ENCODE measurements around the gene SMYD3.
"Not testable (repeated sequence)": the region's sequence is repeated elsewhere in the genome, so short reads cannot be mapped to it uniquely, and the experiment has no call there.

Gene SMYD3

DNA sequence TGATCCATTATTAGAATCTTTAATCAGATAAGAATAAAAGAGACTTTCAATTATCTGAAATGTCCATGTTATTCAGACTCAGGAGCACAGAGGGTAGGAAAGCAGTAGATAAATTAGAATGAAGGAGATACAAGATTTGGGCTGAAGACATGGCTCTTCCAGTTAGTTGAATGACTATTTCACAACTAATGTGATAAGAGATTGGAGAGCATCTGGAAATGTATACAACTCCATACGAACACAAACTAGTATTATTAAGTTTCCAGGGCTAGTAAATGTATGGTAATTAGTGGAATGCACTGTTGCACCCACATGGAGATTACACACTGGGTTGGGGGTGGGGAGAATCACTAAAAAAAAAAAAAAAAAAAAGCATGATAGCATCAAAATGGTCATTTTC is 734.3 kb downstream of the SMYD3 start:
- DNase-seq (ENCODE audit: low read depth in 2 of 2), result no peak

DNA sequence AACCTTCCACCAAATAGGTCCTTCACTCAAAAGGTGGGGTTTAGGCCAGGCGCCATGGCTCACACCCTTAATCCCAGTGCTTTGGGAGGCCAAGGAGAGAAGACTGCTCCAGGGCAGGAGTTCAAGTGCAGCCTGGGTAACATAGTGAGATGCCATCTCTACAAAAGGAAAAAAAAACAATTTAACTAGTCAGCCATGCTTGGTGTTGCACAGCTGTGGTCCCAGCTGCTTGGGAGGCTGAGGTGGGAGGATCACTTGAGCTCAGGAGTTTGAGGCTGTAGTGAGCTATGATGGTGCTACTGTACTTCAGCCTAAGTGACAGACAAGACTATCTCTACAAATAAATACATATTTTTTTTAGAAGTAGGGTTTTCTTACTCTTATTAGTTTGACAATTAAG is 734.8 kb downstream of the SMYD3 start:
- no peak for DNase-seq (ENCODE audit: low read depth in 2 of 2)

DNA sequence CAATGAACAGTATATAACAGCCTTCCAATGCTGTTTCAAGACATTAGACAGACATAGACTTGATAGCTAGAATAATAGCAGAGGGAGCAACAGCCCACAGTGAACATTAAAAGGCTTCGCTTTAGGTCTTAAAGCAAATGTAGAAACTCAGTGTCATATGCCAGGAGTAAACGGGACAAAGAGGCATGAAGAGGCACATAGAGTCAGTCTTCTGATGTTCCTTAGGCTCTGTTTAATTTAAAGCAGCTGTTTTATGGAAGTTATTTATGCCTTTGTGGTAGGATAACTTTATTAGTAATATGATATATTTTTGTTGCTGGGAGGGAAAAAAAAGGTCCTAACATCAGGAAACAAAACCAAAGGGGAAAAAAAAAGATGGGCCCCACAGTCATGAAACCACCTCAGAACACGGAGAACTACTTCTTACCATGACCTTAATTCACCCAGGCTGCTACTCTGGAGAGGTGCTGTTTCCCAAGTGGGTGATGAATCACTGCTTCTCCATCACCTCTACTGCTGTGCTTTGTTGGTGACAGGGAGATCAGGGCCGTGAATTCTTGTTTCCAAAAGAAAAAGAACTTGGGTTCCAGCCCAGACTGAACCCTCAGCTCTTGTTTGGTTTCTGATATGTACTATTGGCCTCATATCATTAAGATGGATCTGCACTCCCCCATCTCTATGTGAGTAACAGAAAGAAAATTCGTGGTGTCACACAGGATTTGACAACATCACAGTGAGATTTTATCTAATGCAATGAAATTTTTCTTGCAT is 735.4 kb downstream of the SMYD3 start:
- DNase-seq (ENCODE audit: low read depth in 2 of 2), result no peak

DNA sequence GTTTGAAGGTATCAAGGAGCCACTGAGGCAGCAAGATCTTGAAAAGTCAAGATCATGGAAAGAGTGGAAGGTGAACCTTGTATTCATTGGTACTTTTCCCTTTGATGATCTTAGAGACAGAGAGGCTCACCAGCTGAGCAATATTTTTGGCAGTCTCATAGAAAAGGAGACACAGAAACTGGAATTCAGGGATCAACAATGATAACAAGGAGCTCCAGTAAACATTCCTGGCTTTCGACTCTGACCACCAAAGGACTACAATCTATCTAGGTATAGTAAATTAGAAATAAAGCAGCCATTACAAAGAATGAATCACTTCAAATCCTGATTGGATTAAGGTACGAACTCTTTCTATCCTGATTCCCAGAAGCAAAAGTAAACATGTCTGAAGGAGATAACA is 736.9 kb downstream of the SMYD3 start:
- DNase-seq (ENCODE audit: low read depth in 2 of 2), result no peak

DNA sequence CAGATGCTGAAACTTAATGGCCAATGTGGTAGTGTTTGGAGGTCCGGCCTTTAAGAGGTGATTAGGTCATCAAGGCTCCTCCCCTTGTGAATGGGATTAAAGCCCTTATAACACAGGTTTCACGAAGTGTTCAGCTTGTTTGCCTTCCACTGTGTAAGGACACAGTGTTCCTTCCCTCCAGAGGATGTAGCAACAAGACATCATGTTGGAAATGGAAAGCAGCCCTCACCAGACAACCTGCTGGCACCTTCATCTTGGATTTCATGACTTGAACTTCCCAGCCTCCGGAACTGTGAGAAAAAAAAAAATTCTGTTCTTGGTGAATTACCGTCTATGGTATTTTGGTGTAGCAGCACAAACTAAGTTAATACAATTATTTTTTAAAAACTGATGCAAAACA is 738.5 kb downstream of the SMYD3 start:
- no peak for DNase-seq (ENCODE audit: low read depth in 2 of 2)

DNA sequence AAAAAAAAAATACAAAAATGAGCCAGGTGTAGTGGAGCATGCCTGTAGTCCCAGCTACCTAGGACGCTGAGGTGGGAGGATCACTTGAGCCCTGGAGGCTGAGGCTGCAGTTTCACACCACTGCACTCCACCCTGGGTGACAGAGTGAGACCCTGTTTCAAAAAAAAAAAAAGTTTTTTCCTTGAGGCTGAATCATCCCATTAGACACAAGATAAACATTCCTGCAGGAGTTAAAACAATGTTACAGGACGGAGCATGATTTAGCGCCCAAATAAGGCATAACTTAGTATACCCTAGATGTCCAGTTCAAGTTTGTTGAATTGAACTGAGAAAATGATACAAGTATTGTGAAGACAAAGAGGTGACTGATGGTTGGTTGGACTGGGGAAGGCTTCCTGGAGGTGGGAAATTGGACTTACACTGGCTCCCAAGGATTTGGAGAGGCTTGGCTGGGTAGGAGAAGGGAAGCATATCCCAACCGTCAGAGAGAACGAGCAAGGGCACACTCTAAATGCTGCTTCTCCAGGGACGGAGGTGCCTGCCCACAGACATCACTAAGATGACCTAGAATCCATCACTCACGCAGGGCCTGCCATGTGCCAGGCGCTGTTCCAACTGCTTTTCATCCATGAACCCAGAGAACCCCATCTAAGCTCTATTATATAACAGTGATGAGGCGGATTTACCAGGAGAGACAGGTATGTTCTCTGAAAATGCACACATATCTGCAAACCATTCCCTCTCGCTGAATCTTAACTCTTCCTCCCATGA is 741.7 kb downstream of the SMYD3 start:
- no peak for DNase-seq (ENCODE audit: low read depth in 2 of 2)

DNA sequence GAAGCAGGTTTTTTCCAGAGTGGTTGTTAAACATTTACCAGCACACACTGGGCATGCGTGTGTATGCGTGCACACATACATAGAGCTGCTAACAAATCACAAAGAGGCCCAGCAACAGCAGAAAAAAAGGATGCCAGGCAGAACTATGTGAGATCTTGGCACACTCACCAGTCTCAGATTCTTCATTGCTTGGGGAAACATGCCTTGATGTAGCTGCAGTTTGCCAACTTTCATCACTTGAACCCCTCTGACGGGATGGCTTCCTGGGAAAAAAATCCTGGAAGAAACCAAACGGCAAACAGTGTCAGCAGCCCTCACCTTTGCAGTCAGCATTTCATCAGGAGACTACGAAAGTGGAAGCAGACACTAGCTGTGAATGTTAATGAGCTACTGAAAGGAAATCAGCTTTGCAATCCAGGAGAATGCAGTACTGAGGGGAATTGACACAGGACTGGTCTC is 743.2 kb downstream of the SMYD3 start:
- no peak for DNase-seq (ENCODE audit: low read depth in 2 of 2)

DNA sequence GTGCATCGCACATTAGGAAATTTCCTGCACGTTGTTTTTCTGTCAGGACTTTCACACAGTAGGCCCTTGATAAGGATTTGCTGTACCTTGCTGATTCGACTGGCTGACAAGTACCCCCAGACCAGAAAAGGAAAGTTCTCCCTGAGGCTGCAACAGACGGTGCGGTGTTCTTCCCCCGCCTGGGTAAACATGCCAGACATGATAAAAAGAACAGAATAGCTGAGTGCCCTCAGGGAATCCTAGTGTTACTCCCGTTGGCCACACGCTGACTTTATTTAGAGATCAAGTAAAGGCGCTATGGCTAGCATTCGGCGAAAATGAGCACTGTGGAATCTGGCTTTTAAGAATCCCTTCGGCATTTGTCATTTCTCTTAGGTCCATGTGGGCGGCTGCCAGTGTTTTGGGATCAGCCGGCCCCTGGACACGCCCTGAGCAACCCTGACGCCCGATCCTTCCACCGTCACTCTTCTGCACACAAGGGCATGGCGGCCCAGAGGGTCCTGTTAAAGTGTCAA is 744.6 kb downstream of the SMYD3 start:
- DNase-seq (ENCODE audit: low read depth in 2 of 2), result no peak

DNA sequence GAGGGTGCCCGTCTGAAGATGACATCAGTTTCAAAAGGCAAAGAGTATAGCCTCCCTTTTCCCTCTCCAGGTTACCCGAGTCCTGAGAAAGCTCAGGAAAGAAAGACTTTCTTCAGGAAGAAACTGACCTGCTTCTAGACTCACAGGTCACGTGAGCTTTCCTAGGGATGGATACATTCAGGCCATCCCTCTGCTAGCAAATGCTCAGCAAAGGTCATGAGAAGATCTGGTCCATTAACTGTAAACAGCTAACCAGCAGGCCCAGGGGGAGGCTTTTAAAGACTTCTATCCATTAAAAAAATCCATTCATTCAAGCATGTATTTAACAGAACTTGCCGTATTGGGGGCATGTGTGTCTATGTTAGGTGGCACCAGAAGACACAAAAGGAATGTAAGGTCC is 746.8 kb downstream of the SMYD3 start:
- no peak for DNase-seq (ENCODE audit: low read depth in 2 of 2)

DNA sequence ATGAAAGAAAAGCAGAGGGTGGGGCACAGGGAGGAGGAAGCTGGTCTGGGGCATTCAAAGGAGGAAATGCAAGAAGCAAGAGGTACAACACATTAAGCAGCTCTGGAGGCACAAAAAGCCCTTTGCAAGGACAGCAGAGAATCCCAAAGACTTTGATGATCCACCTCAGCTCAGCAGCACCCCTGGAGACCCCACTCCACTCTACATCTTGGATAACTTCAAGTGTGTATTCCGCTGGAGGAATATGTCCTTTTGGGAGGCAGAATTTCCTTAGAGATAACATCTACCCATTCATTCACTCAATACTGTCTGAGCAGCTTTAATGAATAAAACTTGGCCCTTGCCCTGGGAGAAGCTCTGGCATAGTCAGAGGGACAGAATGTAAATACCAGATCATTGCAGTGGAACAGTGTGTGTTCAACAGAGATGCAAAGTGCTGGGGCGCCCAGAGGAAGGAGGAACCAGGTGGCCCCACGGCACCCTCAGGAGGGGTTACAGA is 752.6 kb downstream of the SMYD3 start:
- no peak for DNase-seq (ENCODE audit: low read depth in 2 of 2)

DNA sequence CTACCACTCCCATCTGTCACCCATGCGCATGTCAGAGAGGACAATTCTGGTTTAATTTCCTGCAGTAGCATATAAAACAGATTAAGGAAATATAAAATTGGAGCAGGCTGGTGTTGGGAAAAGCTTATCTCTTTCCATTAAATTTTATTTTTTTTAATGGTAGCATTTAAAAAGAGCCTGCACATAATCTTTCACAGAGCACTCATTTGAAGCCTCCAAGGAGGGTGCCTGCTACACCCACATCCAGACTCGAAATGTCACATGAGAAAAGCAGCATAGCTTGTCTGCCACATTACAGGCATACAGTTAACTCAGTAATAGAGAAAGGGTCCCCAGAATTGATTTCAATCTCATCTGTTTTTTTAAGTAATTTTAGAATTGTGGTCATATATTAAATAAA is 753.3 kb downstream of the SMYD3 start:
- no peak for DNase-seq (ENCODE audit: low read depth in 2 of 2)

DNA sequence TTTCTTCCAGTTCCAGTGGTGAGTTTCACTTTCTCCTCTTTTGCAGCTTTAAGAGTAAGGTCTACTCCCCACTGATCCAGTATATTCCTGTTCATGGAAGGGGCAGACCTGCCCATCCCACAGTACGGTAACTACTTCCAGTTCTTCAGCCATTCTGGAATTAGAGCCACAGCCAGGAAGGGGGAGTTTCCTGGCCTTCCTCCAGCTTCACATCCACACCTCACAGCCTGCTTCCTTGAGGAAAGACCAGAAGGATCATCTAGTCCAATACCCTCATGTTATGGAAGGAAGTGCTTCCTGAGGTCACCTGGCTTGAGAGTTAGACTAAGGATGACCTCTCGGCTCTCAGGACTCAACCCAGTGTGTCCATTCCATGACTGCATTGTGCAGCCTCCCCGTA is 754.5 kb downstream of the SMYD3 start:
- DNase-seq (ENCODE audit: low read depth in 2 of 2), result no peak

DNA sequence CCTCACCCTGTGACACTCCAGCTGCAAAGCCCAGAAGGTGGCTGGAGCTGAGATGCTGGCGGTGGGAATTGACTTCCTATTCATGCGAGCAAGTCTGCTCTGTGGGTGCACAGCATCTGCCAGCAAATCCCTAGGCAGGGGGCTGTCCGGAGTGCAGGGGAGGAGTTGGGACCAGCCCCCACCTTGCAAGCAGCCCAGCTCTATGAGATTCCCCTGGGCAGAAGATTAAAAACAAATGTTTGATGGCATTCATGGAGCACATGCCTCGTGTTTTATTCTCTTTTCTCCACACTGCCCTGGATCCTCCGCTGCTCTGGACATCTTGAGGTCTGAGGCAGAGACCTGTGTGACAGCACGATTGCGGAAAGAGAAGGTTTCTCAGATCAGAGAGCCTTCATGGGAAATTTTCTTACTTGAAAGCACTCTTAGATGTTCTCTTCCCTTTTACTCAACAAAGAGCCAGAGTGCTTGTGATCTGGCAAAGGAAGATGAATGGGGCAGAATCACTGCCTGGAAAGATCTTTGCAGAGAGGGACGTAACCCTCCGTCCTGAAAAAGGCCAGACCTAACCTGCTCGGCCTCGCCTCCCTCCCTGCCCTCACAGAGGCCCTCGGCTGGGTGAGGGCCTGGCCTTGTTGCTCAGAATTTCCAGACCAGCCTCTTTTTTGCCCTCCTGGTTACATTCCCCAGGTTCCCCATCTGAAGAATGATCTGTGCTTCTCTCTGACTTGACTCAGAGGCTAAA is 755.2 kb downstream of the SMYD3 start:
- no peak for DNase-seq (ENCODE audit: low read depth in 2 of 2)

DNA sequence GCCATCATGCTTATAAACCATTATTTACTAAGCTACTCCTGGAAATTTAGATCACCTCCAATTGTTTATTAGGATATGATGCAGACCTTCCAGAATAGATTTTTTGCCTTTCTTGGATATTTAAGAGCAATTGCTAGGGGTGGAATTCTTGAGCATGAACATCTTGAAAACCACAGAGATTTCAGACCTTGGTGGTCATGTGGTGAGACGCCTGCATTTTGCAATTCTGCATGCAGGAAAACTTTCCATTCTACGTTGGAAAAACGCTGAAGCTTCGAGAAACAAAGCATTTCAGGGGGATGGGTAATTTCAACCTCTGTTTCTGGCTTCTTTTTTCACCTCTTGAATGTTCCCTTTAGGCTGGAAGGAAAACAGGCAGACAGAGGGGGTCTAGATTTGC is 756.0 kb downstream of the SMYD3 start:
- no peak for DNase-seq (ENCODE audit: low read depth in 2 of 2)

DNA sequence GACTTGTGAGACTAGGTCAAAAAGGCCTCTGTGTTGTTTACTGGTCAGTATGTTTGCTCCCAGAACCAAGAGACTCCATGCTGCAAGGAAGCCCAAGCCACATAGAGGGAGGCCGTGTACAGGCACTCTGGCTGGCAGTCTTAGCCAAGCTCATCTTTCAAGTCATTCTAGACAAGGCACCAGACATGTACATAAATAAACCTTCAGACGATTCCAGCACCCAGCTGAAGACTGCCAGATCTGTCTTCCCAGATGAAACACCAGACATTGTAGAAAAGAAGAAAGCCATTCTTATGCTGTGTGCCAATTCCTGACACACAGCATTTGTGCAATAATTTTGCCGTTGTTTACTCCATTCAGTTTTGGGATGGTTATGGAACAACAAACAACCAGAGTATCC is 756.8 kb downstream of the SMYD3 start:
- DNase-seq (ENCODE audit: low read depth in 2 of 2), result no peak

DNA sequence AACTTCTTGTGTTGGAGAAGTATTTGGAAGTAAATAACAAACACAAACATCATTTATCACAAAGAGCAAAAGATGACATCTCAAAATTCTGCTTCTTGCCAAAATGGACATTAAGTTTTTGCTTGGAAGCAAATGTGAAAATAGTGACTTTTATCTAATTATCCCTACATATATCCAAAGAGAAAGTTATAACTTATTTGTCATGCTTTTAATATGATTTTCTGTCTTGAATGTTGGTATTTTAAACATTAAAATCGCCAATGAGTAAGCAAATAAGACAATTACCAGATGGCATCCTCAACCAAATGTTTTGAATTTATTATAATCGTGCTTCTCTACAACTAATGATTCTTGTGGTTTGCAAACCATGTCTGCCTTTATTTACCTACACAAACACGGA is 758.0 kb downstream of the SMYD3 start:
- no peak for DNase-seq (ENCODE audit: low read depth in 2 of 2)

DNA sequence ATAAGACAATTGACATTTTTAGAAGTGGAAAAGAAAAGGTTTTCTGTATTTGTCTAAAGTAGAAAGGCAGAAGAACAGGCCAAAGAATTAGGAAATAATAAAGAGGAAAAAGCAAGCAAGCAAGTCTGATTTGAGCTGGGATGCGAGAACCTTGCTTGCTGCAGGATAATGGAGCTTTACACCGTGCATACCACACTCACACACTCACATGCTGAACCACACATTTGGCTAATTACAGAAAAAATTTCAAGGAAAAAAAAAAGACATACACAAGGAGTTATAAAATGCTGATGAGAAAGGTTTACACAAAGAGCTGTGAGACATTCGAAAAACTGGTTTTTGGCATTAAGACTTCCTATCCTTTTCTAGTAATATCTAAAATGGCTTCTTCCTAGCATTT is 758.4 kb downstream of the SMYD3 start:
- DNase-seq (ENCODE audit: low read depth in 2 of 2), result no peak

DNA sequence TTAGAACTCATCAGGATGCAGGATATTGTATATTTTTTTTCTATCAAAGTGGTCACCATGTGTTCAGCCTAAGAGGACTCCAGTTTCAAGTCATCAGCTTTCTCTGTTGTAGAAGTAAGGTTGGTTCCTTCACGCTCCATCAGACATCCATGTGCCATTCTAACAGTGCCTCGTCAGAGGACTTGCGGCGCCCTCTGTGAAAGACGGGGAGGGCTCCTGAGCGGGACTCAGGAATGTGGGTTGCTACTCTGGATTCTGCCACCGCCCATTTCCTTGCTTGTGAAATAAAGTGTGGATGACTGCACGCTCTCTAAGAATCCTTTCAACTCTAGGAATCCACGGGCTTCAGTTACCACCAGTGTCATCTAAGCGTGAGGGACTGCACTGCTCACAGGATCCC is 758.8 kb downstream of the SMYD3 start:
- DNase-seq (ENCODE audit: low read depth in 2 of 2), result no peak

DNA sequence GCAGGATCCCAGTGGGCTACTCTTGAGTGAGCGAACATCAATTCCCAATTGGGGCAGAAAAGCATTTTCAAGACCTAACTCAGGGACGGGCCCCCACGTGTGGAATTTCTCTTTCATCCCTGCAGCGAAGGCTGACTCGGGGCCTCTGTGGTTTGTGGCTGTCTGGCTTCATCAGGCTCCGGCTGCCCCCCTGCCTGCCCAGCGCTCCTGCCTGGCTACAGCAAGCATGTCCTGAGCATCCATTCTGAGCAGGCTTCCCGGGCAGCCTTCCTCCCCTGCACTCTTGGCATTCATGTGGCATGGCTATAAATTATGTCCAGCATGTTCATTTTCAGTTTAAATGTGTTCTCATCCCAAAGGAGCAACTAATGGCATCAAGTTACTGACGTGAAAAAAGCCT is 764.2 kb downstream of the SMYD3 start:
- DNase-seq (ENCODE audit: low read depth in 2 of 2), result no peak

DNA sequence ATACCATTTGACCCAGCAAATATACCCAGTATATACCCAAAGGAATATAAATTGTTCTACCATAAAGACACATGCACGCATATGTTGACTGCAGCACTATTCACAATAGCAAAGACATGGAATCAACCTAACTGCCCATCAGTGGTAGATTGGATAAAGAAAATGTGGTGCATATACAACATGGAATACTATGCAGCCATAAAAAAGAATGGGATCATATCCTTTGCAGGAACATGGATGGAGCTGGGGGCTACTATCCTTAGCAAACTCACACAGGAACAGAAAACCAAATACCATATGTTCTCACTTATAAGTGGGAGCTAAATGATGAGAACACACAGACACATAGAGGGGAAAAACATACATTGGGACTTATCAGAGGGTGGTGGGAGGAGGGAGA is 766.7 kb downstream of the SMYD3 start:
- not testable (repeated sequence) for DNase-seq (ENCODE audit: low read depth in 2 of 2)

DNA sequence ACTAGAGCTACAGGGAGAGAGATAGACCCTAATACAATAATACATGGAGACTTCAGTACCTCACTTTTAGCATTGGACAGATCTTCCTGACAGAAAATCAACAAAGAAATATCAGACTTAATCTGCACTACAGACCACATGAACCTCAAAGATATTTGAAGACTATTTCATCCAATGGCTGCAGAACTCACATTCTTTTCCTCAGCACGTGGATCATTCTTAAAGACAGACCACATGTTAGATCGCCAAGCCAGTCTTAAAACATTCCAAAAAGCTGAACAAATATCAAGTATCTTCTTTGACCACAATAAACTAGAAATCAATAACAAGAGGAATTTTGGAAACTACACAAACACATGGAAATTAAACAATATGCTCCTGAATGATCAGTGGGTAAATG is 776.3 kb downstream of the SMYD3 start:
- no peak for DNase-seq (ENCODE audit: low read depth in 2 of 2)

DNA sequence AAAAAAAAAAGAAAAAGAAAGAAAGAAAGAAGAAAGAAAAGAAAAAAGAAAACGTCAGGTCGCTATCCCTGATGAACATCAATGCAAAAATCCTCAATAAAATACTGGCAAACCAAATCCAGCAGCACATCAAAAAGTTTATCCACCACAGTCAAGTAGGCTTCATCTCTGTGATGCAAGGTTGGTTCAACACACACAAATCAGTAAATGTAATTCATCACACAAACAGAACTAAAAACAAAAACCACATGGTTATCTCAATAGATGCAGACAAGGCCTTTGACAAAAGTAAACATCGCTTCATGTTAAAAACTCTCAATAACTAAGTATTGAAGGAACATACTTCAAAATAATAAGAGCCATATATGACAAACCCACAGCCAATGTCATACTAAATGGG is 779.0 kb downstream of the SMYD3 start:
- DNase-seq (ENCODE audit: low read depth in 2 of 2), result not testable (repeated sequence)
